ENCODE measurements around the gene C5orf46. TPM values are rescaled to one million over a fixed set of nuclear protein-coding genes. Genes with fewer than 3 reads are reported as not detected.

C5orf46 gene
- polyA plus RNA-seq, 1 donor (not counting 4 experiments of a cell fraction or from before 2014, with no cell fraction given), result 0.75 TPM

DNA sequence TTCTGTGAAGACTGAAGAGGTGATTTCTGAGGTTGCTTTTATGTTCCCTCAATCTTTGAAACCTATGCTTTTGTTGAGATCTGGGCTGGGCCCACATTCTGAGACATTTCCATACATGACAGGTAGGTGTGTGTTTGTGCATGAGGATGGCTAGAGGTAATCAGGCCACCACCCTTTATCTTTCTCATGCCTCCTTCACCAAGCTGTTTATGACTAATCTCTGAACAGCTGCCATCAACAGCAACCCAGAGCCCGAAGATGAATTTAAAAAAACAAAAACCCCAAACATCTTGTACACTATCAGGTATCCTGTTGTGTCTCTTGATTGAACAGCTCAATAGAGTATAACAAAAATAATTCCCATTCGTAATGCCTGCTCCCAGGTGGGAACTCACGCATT, 12.6 kb upstream of the C5orf46 start:
- dilution Hi-C loops (cut with MboI; ENCODE audit: extremely low pct_ligation_motif_present, low sequenced_read_pairs), result no loop called here
- no peak overlapping the region for H3K4me2 ChIP-seq (ENCODE audit: control insufficient read depth, extremely low read depth, insufficient read depth, low read depth, low read length)
- H3K9me1 ChIP-seq (ENCODE audit: control insufficient read depth, extremely low read depth, insufficient read depth, low read length), result no peaks in the 10 kb centered on the region
- H3K4me3 ChIP-seq (ENCODE audit: control insufficient read depth in 2 of 3, extremely low read depth in 1 of 3, insufficient read depth in 2 of 3, low read depth in 1 of 3, low read length in 3 of 3), result no peak overlapping the region
- H3K27me3 ChIP-seq (ENCODE audit: control insufficient read depth, extremely low read depth, insufficient read depth, low read length), result no peaks in the 10 kb centered on the region
- no peak overlapping the region for H2AFZ ChIP-seq (ENCODE audit: control insufficient read depth, low read length)
- H3K27ac ChIP-seq (ENCODE audit: control insufficient read depth, insufficient read depth, low read length), result no peak overlapping the region
- DNase-seq (ENCODE audit: low read depth, low spot score) (no peak), FAIRE-seq (peak; percentile 52)
- TF ChIP-seq EZH2 (IDR thresholded peaks at IDR 0.05; ENCODE audit: low read length), result no peak
- TF ChIP-seq, protein P1, sequence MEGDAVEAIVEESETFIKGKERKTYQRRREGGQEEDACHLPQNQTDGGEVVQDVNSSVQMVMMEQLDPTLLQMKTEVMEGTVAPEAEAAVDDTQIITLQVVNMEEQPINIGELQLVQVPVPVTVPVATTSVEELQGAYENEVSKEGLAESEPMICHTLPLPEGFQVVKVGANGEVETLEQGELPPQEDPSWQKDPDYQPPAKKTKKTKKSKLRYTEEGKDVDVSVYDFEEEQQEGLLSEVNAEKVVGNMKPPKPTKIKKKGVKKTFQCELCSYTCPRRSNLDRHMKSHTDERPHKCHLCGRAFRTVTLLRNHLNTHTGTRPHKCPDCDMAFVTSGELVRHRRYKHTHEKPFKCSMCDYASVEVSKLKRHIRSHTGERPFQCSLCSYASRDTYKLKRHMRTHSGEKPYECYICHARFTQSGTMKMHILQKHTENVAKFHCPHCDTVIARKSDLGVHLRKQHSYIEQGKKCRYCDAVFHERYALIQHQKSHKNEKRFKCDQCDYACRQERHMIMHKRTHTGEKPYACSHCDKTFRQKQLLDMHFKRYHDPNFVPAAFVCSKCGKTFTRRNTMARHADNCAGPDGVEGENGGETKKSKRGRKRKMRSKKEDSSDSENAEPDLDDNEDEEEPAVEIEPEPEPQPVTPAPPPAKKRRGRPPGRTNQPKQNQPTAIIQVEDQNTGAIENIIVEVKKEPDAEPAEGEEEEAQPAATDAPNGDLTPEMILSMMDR (optimal IDR thresholded peaks at IDR 0.05 in 1 of 3, IDR thresholded peaks at IDR 0.05 in 1 of 3, conservative IDR thresholded peaks at IDR 0.05 in 1 of 3; ENCODE audit: extremely low read depth in 1 of 3, insufficient read depth in 2 of 3, low read length in 3 of 3), result no peak
- H3K9ac ChIP-seq (ENCODE audit: control insufficient read depth, extremely low read depth, insufficient read depth, low read length), result no peak overlapping the region
- peaks cover 10% of the 10 kb centered on the region for H3K4me1 ChIP-seq (ENCODE audit: control insufficient read depth, extremely low read depth, insufficient read depth, low read length)
- H3K79me2 ChIP-seq (ENCODE audit: control insufficient read depth, insufficient read depth, low read length), result no peaks in the 10 kb centered on the region
- H3K9me3 ChIP-seq (ENCODE audit: control insufficient read depth, low read depth, low read length), result no peaks in the 10 kb centered on the region
- no peaks in the 10 kb centered on the region for H4K20me1 ChIP-seq (ENCODE audit: control insufficient read depth, extremely low read depth, insufficient read depth, low read length)
- H3K36me3 ChIP-seq (ENCODE audit: control insufficient read depth in 2 of 2, extremely low read depth in 1 of 2, insufficient read depth in 2 of 2, low read length in 2 of 2), result no peaks in the 10 kb centered on the region

DNA sequence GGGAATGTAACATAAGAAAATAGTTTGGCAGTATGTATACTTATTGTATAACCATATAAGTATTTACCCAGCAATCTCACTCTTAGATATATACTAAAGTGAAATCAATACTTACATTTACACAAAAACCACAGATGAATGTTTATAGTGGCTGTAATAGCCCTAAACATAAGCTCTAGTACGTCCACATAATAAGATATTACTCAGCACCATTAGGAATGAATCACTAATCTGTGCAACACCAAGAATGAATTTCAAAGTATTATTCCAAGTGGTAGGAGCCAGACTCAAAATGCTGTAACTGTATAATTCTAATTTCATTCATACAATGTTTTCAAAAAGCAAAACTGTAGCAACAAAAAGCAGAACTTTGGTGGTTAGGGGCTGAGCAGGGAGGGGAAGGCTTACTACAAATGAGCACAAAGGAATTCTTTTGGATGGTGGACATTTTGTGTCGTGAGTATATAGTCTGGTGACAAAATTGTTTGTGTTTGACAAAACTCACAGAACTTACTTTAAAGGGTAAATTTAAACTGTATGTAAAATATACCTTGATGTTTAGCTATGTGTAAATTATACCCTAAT, 11.9 kb upstream of the C5orf46 start:
- Histone ChIP-seq H3K9me3 (ENCODE audit: control insufficient read depth, low read depth, low read length) (no peaks in the 10 kb centered on the region), H3K27ac (ENCODE audit: control insufficient read depth, insufficient read depth, low read length) (no peak overlapping the region), H3K9me1 (ENCODE audit: control insufficient read depth, extremely low read depth, insufficient read depth, low read length) (no peaks in the 10 kb centered on the region), H3K79me2 (ENCODE audit: control insufficient read depth, insufficient read depth, low read length) (no peaks in the 10 kb centered on the region), H3K4me1 (ENCODE audit: control insufficient read depth, extremely low read depth, insufficient read depth, low read length) (peaks cover 10% of the 10 kb centered on the region), H3K4me2 (ENCODE audit: control insufficient read depth, extremely low read depth, insufficient read depth, low read depth, low read length) (peak overlapping the region; percentile 45), H3K36me3 (ENCODE audit: control insufficient read depth in 2 of 2, extremely low read depth in 1 of 2, insufficient read depth in 2 of 2, low read length in 2 of 2) (no peaks in the 10 kb centered on the region), H3K4me3 (ENCODE audit: control insufficient read depth in 2 of 3, extremely low read depth in 1 of 3, insufficient read depth in 2 of 3, low read depth in 1 of 3, low read length in 3 of 3) (no peak overlapping the region), H3K9ac (ENCODE audit: control insufficient read depth, extremely low read depth, insufficient read depth, low read length) (no peak overlapping the region), H2AFZ (ENCODE audit: control insufficient read depth, low read length) (no peak overlapping the region), H3K27me3 (ENCODE audit: control insufficient read depth, extremely low read depth, insufficient read depth, low read length) (no peaks in the 10 kb centered on the region), H4K20me1 (ENCODE audit: control insufficient read depth, extremely low read depth, insufficient read depth, low read length) (no peaks in the 10 kb centered on the region)
- no peak for FAIRE-seq
- TF ChIP-seq, protein P1 (optimal IDR thresholded peaks at IDR 0.05 in 1 of 3, IDR thresholded peaks at IDR 0.05 in 1 of 3, conservative IDR thresholded peaks at IDR 0.05 in 1 of 3; ENCODE audit: extremely low read depth in 1 of 3, insufficient read depth in 2 of 3, low read length in 3 of 3), result no peak
- no peak for TF ChIP-seq EZH2 (IDR thresholded peaks at IDR 0.05; ENCODE audit: low read length)
- no peak for DNase-seq (ENCODE audit: low read depth, low spot score)
- dilution Hi-C loops (cut with MboI; ENCODE audit: extremely low pct_ligation_motif_present, low sequenced_read_pairs), result no loop called here

Measured in keratinocyte (primary cell).